ENCODE results near the gene SFT2D3. TPM values are rescaled to one million over a fixed set of nuclear protein-coding genes. Genes with fewer than 3 reads are reported as not detected.

Gene SFT2D3
- total and polyA plus RNA-seq, 9 of the 15 experiments (the other 6 are each of a cell fraction or from before 2014, with no cell fraction given), result 7.5 to 9.9 (median 8.9) TPM; not detected in 2

DNA sequence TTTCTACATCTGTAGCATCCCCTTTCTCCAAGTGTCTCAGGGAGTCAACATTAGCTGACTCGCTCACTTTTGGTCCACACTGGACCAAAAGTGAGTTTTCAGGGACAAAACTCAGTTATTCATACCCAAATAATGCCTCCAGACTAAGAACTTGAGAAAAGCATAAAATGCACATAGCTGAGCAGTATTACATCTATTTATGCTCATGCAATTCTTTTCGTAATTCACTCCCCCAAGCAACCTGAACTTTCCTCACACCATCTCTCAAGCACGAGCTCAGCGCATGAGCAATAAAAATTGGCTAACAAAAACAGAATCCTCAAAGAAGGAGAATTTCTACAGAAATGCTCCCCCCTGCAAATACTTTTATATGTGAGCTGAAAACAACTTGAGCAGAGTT, 17.0 kb downstream of the SFT2D3 start:
- Histone ChIP-seq H3K27ac (ENCODE audit: extremely low read depth, low read depth, low read length) (no peak overlapping the region), H4K20me1 (replicated peaks; ENCODE audit: control insufficient read depth, insufficient read depth, low read length) (no peaks in the 10 kb centered on the region), H2AFZ (ENCODE audit: low read depth, low read length) (no peak overlapping the region), H3K4me3 (no peak overlapping the region), H3K36me3 (ENCODE audit: control insufficient read depth, insufficient read depth, low read length) (peaks cover 79% of the 10 kb centered on the region), H3K9me1 (ENCODE audit: control insufficient read depth, insufficient read depth, low read length) (peaks cover 2% of the 10 kb centered on the region), H3K79me2 (ENCODE audit: control insufficient read depth, insufficient read depth, low read length) (no peaks in the 10 kb centered on the region), H3K9ac (ENCODE audit: insufficient read depth in 1 of 2, low read depth in 2 of 2, low read length in 2 of 2) (no peak overlapping the region), H3K4me2 (ENCODE audit: insufficient read depth, low read length) (no peak overlapping the region), H3K27me3 (ENCODE audit: control insufficient read depth in 2 of 2, insufficient read depth in 2 of 2, low read length in 2 of 2) (no peaks in the 10 kb centered on the region), H3K4me1 (replicated peaks in 1 of 2; ENCODE audit: control insufficient read depth in 2 of 2, insufficient read depth in 2 of 2, low read length in 2 of 2) (peaks cover 0 to 5% of the 10 kb centered on the region in 2 experiments; a peak in 1 of 5 replicates), H3K9me3 (replicated peaks; ENCODE audit: control insufficient read depth, insufficient read depth, low read depth, low read length) (no peaks in the 10 kb centered on the region)
- FAIRE-seq (no peak), ATAC-seq (no peak), DNase-seq (ENCODE audit: extremely low read depth in 1 of 4, low spot score in 3 of 4) (no peak)
- BruUV-seq (replicated peaks), result no TSS peak
- ChIA-PET CTCF (ENCODE audit: low intra/inter-chr PET ratio) (no interaction called here), POLR2A (interaction anchor here (0.7 to 1.0 kb wide), 2 partner anchors 9 to 16 kb away, joined by 3 read pairs; no protein-coding TSS in a partner anchor)
- in situ Hi-C loops (cut with MboI) (no loop called here), intact Hi-C loops (cut with micrococcal nuclease) (no loop called here)
- 95% methylated on average over 4 of the region's 4 CpGs for WGBS (ENCODE audit: insufficient coverage, low coverage, missing lambda C conversion rate)
- TF ChIP-seq C11orf30 (IDR thresholded peaks at IDR 0.05; ENCODE audit: low read depth), result no peak
- TF ChIP-seq, protein P1, sequence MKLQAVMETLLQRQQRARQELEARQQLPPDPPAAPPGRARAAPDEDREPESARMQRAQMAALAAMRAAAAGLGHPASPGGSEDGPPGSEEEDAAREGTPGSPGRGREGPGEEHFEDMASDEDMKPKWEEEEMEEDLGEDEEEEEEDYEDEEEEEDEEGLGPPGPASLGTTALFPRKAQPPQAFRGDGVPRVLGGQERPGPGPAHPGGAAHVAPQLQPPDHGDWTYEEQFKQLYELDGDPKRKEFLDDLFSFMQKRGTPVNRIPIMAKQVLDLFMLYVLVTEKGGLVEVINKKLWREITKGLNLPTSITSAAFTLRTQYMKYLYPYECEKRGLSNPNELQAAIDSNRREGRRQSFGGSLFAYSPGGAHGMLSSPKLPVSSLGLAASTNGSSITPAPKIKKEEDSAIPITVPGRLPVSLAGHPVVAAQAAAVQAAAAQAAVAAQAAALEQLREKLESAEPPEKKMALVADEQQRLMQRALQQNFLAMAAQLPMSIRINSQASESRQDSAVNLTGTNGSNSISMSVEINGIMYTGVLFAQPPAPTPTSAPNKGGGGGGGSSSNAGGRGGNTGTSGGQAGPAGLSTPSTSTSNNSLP (IDR thresholded peaks at IDR 0.05; ENCODE audit: borderline replicate concordance, low read depth, low read length), result no peak
- no peak for TF ChIP-seq HES1 (IDR thresholded peaks at IDR 0.05; ENCODE audit: low read depth)
- no peak for TF ChIP-seq CBFA2T2 (conservative IDR thresholded peaks at IDR 0.05)
- TF ChIP-seq SIX5 (IDR thresholded peaks at IDR 0.05; ENCODE audit: borderline replicate concordance in 1 of 2, insufficient read depth in 1 of 2, low read depth in 1 of 2, low read length in 2 of 2), result no peak
- TF ChIP-seq ZNF407 (IDR thresholded peaks at IDR 0.05; ENCODE audit: low read depth), result no peak
- no peak for TF ChIP-seq LARP7 (IDR thresholded peaks at IDR 0.05)
- no peak for TF ChIP-seq MIER1 (IDR thresholded peaks at IDR 0.05; ENCODE audit: low read depth)
- TF ChIP-seq NBN (IDR thresholded peaks at IDR 0.05; ENCODE audit: low read depth), result no peak
- TF ChIP-seq TFAM (CRISPR knock-in tag; conservative IDR thresholded peaks at IDR 0.05), result no peak
- no peak for TF ChIP-seq CREB5 (CRISPR knock-in tag; IDR thresholded peaks at IDR 0.05)
- TF ChIP-seq ZNF24 (IDR thresholded peaks at IDR 0.05), result no peak

Data from K562 (cell line).